ENCODE results near the gene ITIH5.

DNA sequence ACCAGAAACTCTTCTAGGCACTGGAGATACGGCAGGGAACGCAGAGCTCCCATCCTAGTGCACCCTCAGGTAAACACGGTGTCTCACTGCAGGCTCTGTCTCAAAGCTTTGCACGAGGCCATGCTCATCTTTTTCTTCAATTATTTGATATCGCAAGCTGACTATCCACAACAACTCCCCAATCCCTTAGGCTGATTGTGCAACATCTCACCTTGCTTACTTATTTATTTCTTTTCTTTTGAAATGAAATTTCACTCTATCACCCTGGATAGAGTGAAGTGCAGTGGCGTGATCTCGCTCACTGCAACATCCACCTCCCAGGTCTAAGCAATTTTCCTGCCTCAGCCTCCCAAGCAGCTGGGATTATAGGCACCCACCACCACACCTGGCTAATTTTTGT, 48.7 kb upstream of the ITIH5 start:
- TF ChIP-seq POLR2A (IDR thresholded peaks at IDR 0.05; ENCODE audit: low read length): no peak
- TF ChIP-seq GATA1 (IDR thresholded peaks at IDR 0.05; ENCODE audit: low read depth, low read length): no peak
